ENCODE data around the gene SLC13A3.

DNA sequence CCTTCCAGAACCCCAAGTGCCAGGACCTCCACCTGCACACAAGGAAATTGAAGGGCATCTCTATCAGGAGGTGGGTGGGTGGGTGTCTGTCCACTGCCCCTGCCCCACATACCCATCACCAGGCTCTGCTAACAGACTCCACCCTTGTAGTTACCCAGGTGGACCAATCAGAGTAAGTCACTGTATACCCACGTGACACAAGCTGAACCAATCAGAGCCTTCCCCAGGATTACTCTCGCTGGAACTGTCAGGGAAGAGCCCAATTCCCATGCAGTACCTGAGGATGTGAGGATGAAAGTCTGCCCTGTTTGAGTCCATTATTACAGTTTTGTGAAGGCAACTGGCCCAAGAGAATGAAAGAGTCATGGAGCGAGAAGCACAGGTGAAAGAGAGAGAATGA is 105.0 kb downstream of the SLC13A3 start:
- no peak for TF ChIP-seq EP300 (IDR thresholded peaks at IDR 0.05; ENCODE audit: borderline replicate concordance)
- no peak for TF ChIP-seq TAF1 (IDR thresholded peaks at IDR 0.05; ENCODE audit: low read depth)
- TF ChIP-seq ZBTB7A (IDR thresholded peaks at IDR 0.05; ENCODE audit: low read depth): no peak
- TF ChIP-seq NFIC (IDR thresholded peaks at IDR 0.05): no peak
- TF ChIP-seq, protein P1, sequence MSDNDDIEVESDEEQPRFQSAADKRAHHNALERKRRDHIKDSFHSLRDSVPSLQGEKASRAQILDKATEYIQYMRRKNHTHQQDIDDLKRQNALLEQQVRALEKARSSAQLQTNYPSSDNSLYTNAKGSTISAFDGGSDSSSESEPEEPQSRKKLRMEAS (IDR thresholded peaks at IDR 0.05): no peak
- TF ChIP-seq FOXM1 (IDR thresholded peaks at IDR 0.05; ENCODE audit: borderline replicate concordance, low read depth): no peak
- TF ChIP-seq, protein P2, sequence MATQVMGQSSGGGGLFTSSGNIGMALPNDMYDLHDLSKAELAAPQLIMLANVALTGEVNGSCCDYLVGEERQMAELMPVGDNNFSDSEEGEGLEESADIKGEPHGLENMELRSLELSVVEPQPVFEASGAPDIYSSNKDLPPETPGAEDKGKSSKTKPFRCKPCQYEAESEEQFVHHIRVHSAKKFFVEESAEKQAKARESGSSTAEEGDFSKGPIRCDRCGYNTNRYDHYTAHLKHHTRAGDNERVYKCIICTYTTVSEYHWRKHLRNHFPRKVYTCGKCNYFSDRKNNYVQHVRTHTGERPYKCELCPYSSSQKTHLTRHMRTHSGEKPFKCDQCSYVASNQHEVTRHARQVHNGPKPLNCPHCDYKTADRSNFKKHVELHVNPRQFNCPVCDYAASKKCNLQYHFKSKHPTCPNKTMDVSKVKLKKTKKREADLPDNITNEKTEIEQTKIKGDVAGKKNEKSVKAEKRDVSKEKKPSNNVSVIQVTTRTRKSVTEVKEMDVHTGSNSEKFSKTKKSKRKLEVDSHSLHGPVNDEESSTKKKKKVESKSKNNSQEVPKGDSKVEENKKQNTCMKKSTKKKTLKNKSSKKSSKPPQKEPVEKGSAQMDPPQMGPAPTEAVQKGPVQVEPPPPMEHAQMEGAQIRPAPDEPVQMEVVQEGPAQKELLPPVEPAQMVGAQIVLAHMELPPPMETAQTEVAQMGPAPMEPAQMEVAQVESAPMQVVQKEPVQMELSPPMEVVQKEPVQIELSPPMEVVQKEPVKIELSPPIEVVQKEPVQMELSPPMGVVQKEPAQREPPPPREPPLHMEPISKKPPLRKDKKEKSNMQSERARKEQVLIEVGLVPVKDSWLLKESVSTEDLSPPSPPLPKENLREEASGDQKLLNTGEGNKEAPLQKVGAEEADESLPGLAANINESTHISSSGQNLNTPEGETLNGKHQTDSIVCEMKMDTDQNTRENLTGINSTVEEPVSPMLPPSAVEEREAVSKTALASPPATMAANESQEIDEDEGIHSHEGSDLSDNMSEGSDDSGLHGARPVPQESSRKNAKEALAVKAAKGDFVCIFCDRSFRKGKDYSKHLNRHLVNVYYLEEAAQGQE (IDR thresholded peaks at IDR 0.05; ENCODE audit: low read depth): no peak
- TF ChIP-seq CEBPB (IDR thresholded peaks at IDR 0.05): no peak

Measured in Ishikawa (cell line).